HPDE6-E6E7 (cell line): ENCODE data around the gene ZDHHC4.
"Not testable (repeated sequence)": the region's sequence is repeated elsewhere in the genome, so short reads cannot be mapped to it uniquely, and the experiment has no call there.

Experiments
- DNase-seq: peaks from one replicate; pipeline ENCODE4 v3.0.0; 2011; ENCODE audit warnings: missing footprints; ENCODE audit errors: extremely low spot score

ZDHHC4 gene

DNA sequence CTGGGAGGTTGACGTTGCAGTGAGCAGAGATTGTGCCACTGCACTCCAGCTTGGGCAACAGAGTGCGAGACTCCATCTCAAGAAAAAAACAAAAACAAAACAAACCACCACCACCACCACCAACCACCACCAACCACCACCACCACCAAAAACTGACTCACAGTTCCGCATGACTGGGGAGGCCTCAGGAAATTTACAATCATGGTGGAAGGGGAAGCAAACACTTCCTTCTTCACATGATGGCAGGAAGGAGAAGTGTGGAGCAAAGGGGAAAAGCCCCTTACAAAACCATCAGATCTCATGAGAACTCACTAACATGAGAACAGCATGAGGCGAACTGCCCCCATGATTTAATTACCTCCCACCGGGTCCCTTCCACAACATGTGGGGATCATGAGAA is 57.7 kb downstream of the ZDHHC4 start:
- not testable (repeated sequence) for DNase-seq

DNA sequence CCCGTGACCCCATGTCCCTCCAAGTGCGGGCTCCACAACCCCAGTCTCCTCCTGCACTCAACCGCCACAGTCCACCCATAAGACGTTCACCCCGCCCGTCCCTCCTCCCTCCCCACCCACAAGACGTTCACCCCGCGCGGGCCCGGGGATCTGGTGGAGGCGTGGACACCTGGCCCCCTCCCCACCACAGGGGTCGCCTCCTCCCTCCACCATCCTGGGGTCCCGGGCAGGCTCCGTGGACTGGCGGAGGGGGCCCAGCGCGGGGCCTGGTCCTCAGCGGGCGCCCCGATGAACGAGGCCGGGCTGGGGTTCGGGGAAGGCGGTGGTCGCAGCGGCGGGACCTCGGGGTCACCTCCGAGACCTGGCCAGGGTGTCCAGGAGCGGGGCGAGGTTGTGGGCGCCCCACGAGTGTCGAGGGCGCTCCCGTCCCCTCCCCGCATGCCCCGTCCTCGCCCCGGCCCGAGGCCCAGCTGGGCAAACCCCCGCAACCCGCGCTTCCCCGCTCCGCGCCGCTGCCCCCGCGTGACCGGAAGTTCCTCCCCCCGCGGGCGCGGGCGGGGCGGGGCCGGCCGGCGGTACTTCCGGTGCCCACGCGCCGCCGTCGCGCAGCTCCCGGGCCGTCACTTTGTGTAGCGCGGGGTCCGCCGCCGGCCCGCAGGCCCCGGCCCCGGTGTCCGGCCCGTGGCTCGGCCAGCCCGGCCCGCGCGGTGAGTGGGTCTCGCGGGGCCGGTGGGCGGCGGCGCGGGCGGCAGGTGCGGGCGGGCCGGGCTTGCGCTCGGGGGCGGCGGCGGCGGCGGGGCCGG is 59.7 kb downstream of the ZDHHC4 start, which contains the start of gene ZNF316:
Gene ZNF316 (plus strand): TSS at position 578 of the 803 bp plus-strand sequence. CDS start 5,092 bp downstream, outside the sequence.
- peak; percentile 42 for DNase-seq

DNA sequence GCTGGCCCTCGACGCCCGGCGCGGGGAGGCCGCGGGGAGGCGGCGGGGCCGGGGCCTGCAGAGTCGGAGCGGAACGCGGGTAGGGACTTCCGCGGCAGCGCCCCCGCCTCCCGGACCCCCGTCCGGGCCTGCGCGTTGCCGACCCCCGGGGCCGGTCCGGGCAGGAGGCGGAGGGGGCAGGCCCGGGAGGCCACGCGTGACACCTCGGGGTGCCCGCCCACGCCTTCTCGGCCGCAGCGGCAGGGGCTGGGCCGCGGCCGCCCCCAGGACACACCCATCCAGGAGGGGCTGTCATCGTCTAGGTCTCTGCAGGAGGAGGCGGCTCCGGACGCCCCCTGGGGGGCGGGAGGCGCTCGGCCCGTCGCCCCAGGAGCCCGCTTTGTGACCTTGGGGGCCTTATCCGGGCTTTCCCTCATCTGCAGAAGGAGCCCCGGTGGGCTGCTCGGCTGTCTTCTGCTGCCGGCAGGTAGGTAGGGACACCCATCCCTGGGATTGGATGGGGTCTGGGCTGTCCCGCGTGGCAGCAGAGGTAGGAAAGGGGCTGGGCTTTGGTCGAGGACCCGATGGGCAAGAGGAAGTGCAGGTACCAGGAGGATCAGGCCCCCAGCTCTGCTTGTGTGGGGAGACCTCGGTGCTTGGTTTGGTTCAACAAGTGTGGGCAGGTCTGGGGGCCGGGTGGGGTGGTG is 60.4 kb downstream of the ZDHHC4 start:
- peak; percentile 43 for DNase-seq
